ENCODE measurements around the gene PDXP. TPM values are rescaled to one million over a fixed set of nuclear protein-coding genes. Genes with fewer than 3 reads are reported as not detected.

PDXP gene
- total and polyA plus RNA-seq, 9 of the 15 experiments (the other 6 are each of a cell fraction or from before 2014, with no cell fraction given), result 7.9 to 54.2 (median 38.8) TPM

GRCh38 chr22:37658133-37659065, at the start of gene PDXP (continued):
- TF ChIP-seq MGA (IDR thresholded peaks at IDR 0.05) (peak; percentile 77), ZBTB9 (CRISPR knock-in tag; IDR thresholded peaks at IDR 0.05) (0 out of 2 replicates have a peak, but pooled peaks have one; percentile 60), SMAD4 (CRISPR knock-in tag; conservative IDR thresholded peaks at IDR 0.05) (peak; percentile 61), ZKSCAN1 (IDR thresholded peaks at IDR 0.05; ENCODE audit: low read depth, low read length) (0 out of 2 replicates have a peak, but pooled peaks have one; percentile 8), NONO (IDR thresholded peaks at IDR 0.05; ENCODE audit: low read depth in 2 of 2, low read length in 1 of 2) (0 out of 4 replicates have a peak, but pooled peaks of 1 of the 2 experiments have one; percentile 44), SAP30 (IDR thresholded peaks at IDR 0.05; ENCODE audit: borderline replicate concordance, insufficient read depth, low read depth, low read length, poor library complexity, severe bottlenecking) (peak; percentile 59), TFAP4 (CRISPR knock-in tag; IDR thresholded peaks at IDR 0.05; ENCODE audit: borderline replicate concordance) (peak; percentile 70; the same call in 1 of the 2 replicates), TBP (optimal IDR thresholded peaks at IDR 0.05; ENCODE audit: low read depth, low read length) (peak; percentile 41), MBD2 (IDR thresholded peaks at IDR 0.05; ENCODE audit: borderline replicate concordance, low read depth) (peak; percentile 93)
